HL-60 (cell line): ENCODE measurements around the gene PRSS56.

Experiments
- POLR2AphosphoS5 ChIP-seq: IDR thresholded peaks from 2 replicates; pipeline ENCODE4 v1.6.1; 2012; ENCODE audit warnings: low read depth
- TF ChIP-seq, protein P1 (sequence below): IDR thresholded peaks from one replicate; pipeline ENCODE4 v1.5.1; 2011; ENCODE audit warnings: low read length, control low read depth, inconsistent platforms; ENCODE audit not compliant: insufficient read depth
- TF ChIP-seq, protein P2 (sequence below): IDR thresholded peaks from 2 replicates; pipeline ENCODE4 v1.6.1; 2012; ENCODE audit warnings: low read depth; ENCODE audit not compliant: insufficient replicate concordance

DNA sequence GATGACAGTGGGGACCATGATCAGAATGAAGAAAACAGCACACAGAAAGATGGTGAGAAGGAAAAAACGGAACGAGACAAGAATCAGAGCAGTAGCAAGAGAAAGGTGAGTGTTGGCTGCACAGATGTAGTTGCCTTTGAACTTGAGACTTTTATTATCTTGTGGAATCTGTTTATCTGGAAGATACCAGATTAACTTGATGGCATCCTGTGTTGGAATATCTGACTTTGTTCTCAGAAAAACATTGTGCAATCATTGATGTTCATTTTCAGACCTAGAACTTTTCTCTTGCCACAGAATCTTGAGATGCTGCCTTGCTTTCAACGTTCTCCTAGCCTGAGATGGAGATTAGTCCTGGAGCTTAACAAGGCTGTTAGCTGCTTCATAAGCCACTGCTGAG lies 36.2 kb downstream of the PRSS56 start:
- TF ChIP-seq, protein P1, sequence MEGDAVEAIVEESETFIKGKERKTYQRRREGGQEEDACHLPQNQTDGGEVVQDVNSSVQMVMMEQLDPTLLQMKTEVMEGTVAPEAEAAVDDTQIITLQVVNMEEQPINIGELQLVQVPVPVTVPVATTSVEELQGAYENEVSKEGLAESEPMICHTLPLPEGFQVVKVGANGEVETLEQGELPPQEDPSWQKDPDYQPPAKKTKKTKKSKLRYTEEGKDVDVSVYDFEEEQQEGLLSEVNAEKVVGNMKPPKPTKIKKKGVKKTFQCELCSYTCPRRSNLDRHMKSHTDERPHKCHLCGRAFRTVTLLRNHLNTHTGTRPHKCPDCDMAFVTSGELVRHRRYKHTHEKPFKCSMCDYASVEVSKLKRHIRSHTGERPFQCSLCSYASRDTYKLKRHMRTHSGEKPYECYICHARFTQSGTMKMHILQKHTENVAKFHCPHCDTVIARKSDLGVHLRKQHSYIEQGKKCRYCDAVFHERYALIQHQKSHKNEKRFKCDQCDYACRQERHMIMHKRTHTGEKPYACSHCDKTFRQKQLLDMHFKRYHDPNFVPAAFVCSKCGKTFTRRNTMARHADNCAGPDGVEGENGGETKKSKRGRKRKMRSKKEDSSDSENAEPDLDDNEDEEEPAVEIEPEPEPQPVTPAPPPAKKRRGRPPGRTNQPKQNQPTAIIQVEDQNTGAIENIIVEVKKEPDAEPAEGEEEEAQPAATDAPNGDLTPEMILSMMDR, result no peak
- TF ChIP-seq, protein P2, sequence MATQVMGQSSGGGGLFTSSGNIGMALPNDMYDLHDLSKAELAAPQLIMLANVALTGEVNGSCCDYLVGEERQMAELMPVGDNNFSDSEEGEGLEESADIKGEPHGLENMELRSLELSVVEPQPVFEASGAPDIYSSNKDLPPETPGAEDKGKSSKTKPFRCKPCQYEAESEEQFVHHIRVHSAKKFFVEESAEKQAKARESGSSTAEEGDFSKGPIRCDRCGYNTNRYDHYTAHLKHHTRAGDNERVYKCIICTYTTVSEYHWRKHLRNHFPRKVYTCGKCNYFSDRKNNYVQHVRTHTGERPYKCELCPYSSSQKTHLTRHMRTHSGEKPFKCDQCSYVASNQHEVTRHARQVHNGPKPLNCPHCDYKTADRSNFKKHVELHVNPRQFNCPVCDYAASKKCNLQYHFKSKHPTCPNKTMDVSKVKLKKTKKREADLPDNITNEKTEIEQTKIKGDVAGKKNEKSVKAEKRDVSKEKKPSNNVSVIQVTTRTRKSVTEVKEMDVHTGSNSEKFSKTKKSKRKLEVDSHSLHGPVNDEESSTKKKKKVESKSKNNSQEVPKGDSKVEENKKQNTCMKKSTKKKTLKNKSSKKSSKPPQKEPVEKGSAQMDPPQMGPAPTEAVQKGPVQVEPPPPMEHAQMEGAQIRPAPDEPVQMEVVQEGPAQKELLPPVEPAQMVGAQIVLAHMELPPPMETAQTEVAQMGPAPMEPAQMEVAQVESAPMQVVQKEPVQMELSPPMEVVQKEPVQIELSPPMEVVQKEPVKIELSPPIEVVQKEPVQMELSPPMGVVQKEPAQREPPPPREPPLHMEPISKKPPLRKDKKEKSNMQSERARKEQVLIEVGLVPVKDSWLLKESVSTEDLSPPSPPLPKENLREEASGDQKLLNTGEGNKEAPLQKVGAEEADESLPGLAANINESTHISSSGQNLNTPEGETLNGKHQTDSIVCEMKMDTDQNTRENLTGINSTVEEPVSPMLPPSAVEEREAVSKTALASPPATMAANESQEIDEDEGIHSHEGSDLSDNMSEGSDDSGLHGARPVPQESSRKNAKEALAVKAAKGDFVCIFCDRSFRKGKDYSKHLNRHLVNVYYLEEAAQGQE, result no peak
- no peak for TF ChIP-seq POLR2AphosphoS5
